Stimulated activated CD4-positive, alpha-beta T cell treated with anti-CD3 and anti-CD28 coated beads, TNF-alpha, amount 100 ng/mL, for 4 hours (primary cell): ENCODE data around the gene HELQ.

Experiments used
- DNase-seq, 3 experiments: peaks; one replicate each; pipeline ENCODE4 v3.0.0-alpha.2; 2020; ENCODE audit warnings: low read depth in 3 of 3

HELQ gene

GRCh38 chr4:83370640-83370906 lies 85.0 kb downstream of the HELQ start:
- DNase-seq = no peak

- no peak for DNase-seq
Observed at GRCh38 chr4:83369831-83370639, 85.6 kb downstream of the HELQ start.

DNA sequence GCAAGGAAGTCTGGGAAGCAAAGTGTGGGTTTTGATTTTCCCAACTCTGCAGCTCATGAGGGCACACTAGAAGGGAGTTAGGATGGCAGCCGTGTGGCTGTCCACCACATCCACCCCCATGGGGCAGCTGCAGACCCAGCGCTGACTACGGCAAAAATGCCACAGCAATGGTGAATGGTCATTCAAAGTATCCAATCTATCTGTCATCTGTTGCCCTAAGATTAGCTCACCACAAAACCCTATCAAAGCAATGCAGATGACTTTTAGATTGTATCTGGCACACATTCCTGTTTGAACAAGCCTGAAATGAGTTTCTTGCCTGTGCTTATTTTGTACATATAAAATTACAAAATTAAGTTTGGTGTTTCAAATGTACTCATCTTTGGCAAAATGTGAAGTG lies 91.3 kb downstream of the HELQ start:
- DNase-seq = no peak

GRCh38 chr4:83362492-83363329 lies 92.9 kb downstream of the HELQ start:
- DNase-seq = no peak

DNA sequence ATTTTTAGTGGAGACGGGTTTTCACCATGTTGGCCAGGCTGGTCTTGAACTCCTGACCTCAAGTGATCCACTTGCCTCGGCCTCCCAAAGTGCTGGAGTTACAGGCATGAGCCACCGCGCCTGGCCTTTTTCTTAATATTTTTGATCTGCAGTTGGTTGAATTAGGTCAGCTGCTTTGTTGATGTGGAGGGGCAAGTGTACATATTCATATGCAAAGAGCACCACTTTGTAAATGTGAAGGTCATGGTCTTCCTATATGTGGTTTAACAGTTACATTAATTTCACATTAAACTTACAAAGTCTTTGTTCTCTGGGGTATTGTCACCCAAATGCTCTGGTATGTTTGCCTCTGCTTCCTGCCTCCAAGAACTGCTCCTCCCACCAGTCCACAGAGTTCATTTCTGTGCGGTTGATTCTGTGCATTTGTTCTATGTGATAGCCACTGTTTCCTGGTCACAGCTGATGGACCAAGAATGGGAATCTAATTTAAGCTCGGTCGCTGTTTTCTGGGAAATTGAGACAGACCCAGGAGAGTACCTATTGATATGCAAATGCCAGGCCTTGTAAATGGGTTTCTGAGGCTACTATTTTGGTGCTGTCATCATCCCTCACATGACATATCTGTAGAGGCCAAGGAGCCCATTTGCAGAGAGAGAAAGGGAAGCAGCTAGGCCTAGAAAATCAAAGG lies 94.1 kb downstream of the HELQ start:
- no peak for DNase-seq

- DNase-seq = no peak
Observed at GRCh38 chr4:83360018-83360417, 95.6 kb downstream of the HELQ start.

- DNase-seq = no peak
Observed at GRCh38 chr4:83358410-83358809, 97.2 kb downstream of the HELQ start.
